HepG2 (cell line): Measurements from ENCODE around the gene ACAP1. TPM values are rescaled to one million over a fixed set of nuclear protein-coding genes. Genes with fewer than 3 reads are reported as not detected.

ENCODE experiments used
- BORCS8-MEF2B ChIP-seq: sonication (generic); formaldehyde crosslinking; IDR thresholded peaks from 2 replicates; pipeline ENCODE4 v1.8.0; 2022; ENCODE audit warnings: mild to moderate bottlenecking, missing genetic modification reagents
- CENPBD1 ChIP-seq: sonication (generic); formaldehyde crosslinking; IDR thresholded peaks from 2 replicates; pipeline ENCODE4 v1.8.0; 2022; ENCODE audit warnings: missing genetic modification reagents, low read depth, mild to moderate bottlenecking, borderline replicate concordance
- MXI1 ChIP-seq: IDR thresholded peaks from 3 replicates; pipeline ENCODE4 v1.6.1; 2012; ENCODE audit warnings: low read depth, low read length, inconsistent platforms, borderline replicate concordance
- NFKB2 ChIP-seq: sonication (generic); formaldehyde crosslinking; IDR thresholded peaks from 2 replicates; pipeline ENCODE4 v1.4.0; 2020; ENCODE audit warnings: missing genetic modification reagents, borderline replicate concordance
- RAD21 ChIP-seq: fragments of 450-650 bp; formaldehyde crosslinking; IDR thresholded peaks from 2 replicates; pipeline ENCODE4 v1.5.0; 2020; ENCODE audit warnings: mild to moderate bottlenecking
- SNAPC4 ChIP-seq: sonication (generic); formaldehyde crosslinking; IDR thresholded peaks from 2 replicates; pipeline ENCODE4 v1.4.0; 2020; ENCODE audit warnings: mild to moderate bottlenecking, missing genetic modification reagents
- TFDP2 ChIP-seq: sonication (generic); formaldehyde crosslinking; IDR thresholded peaks from 2 replicates; pipeline ENCODE4 v1.4.0; 2020; ENCODE audit warnings: missing genetic modification reagents
- YEATS4 ChIP-seq: sonication (generic); formaldehyde crosslinking; IDR thresholded peaks from 2 replicates; pipeline ENCODE4 v1.4.0; 2020; ENCODE audit warnings: missing genetic modification reagents, borderline replicate concordance
- ZBTB40 ChIP-seq, 2 experiments: fragments of 450-650 bp in 1 of 2; sonication (generic) in 1 of 2; formaldehyde crosslinking in 1 of 2; IDR thresholded peaks; 2 replicates each; pipeline versions ENCODE4 v1.6.1 to v1.8.0; 2016 to 2022; ENCODE audit warnings: antibody characterized with exemption in 1 of 2, mild to moderate bottlenecking in 1 of 2, missing genetic modification reagents in 1 of 2
- ZNF232 ChIP-seq: sonication (generic); formaldehyde crosslinking; IDR thresholded peaks from 2 replicates; pipeline ENCODE4 v1.4.0; 2020; ENCODE audit warnings: missing genetic modification reagents, borderline replicate concordance
- ZNF605 ChIP-seq: sonication (generic); formaldehyde crosslinking; IDR thresholded peaks from 2 replicates; pipeline ENCODE4 v1.8.0; 2022; ENCODE audit warnings: mild to moderate bottlenecking, missing genetic modification reagents
- ZNF816 ChIP-seq: sonication (generic); formaldehyde crosslinking; IDR thresholded peaks from 2 replicates; pipeline ENCODE4 v1.8.0; 2022; ENCODE audit warnings: missing genetic modification reagents, mild to moderate bottlenecking, borderline replicate concordance
- polyA plus RNA-seq, 8 experiments: library from polyadenylated mRNA; depleted of rRNA in 3 of 8; stranded (reverse) in 7 of 8; unstranded in 1 of 8; fragments of >200 nt; fragmentation: Illumina TruSeq in 4 of 8; extraction: Trizol in 4 of 8; gene quantifications; 2 replicates each; pipeline versions ENCODE4 v1.2.1 to v1.2.3, GENCODE V29; 2011 to 2016; ENCODE audit warnings: low read depth in 4 of 8, missing spikeins in 1 of 8, mixed read lengths in 1 of 8; ENCODE audit not compliant: insufficient read depth in 1 of 8
- total RNA-seq, 5 experiments: library from RNA; depleted of rRNA; stranded (reverse); fragments of >200 nt; fragmentation: Illumina TruSeq; extraction: Trizol; gene quantifications; 2 replicates each; pipeline ENCODE4 v1.2.3, GENCODE V29; 2016; ENCODE audit warnings: low read depth in 1 of 5

Gene ACAP1
- total and polyA plus RNA-seq, 2 of the 13 experiments (the other 11 are each of a cell fraction or from before 2014, with no cell fraction given), result 1.3 to 2.5 TPM

GRCh38 chr17:7329997-7330637, 6.2 kb upstream of the ACAP1 start (continued):
- TF ChIP-seq ZBTB40 (IDR thresholded peaks at IDR 0.05) (no peak), ZBTB40 (CRISPR knock-in tag; IDR thresholded peaks at IDR 0.05) (0 out of 2 replicates have a peak, but pooled peaks have one; percentile 7), NFKB2 (CRISPR knock-in tag) (no peak), CENPBD1 (no peak), SNAPC4 (CRISPR knock-in tag) (no peak), TFDP2 (peak; percentile 30; the same call in 1 of the 2 replicates), ZNF605 (CRISPR knock-in tag) (peak; percentile 45; the same call in 1 of the 2 replicates), ZNF232 (CRISPR knock-in tag) (0 out of 2 replicates have a peak, but pooled peaks have one; percentile 7), YEATS4 (CRISPR knock-in tag) (0 out of 2 replicates have a peak, but pooled peaks have one; percentile 7), ZNF816 (CRISPR knock-in tag) (0 out of 2 replicates have a peak, but pooled peaks have one; percentile 53), RAD21 (CRISPR knock-in tag) (0 out of 2 replicates have a peak, but pooled peaks have one; percentile 8), MXI1 (no peak), BORCS8-MEF2B (0 out of 2 replicates have a peak, but pooled peaks have one; percentile 9)
